Skeletal muscle satellite cell (primary cell): ENCODE data around the gene TJP2.
"Not testable (repeated sequence)": the region's sequence is repeated elsewhere in the genome, so short reads cannot be mapped to it uniquely, and the experiment has no call there.

Source experiments
- H3K27me3 ChIP-seq: 2 replicates; pipeline ENCODE4 v1.7.0; 2013; ENCODE audit warnings: low read length; ENCODE audit not compliant: control insufficient read depth, insufficient read depth
- H3K36me3 ChIP-seq: 2 replicates; pipeline ENCODE4 v1.7.0; 2013; ENCODE audit warnings: mild to moderate bottlenecking, control low read depth, low read length; ENCODE audit not compliant: insufficient read depth
- H3K4me1 ChIP-seq: 2 replicates; pipeline ENCODE4 v1.7.0; 2013; ENCODE audit warnings: low read length; ENCODE audit not compliant: control insufficient read depth, insufficient read depth
- H3K4me2 ChIP-seq: 2 replicates; pipeline ENCODE4 v1.7.0; 2013; ENCODE audit warnings: mild to moderate bottlenecking, low read length
- H3K4me3 ChIP-seq: 2 replicates; pipeline ENCODE4 v1.7.0; 2013; ENCODE audit warnings: low read length
- H3K9ac ChIP-seq: 2 replicates; pipeline ENCODE4 v1.7.0; 2013; ENCODE audit warnings: mild to moderate bottlenecking, low read depth, low read length, moderate library complexity
- H3K9me3 ChIP-seq: replicated peaks from 2 replicates; pipeline ENCODE4 v1.7.0; 2013; ENCODE audit warnings: mild to moderate bottlenecking, control low read depth, low read length

Gene TJP2

GRCh38 chr9:69143291-69143690 lies 30.8 kb upstream of the TJP2 start:
- Histone ChIP-seq H3K36me3 (no peaks in the 10 kb centered on the region), H3K9me3 (no peaks in the 10 kb centered on the region), H3K4me3 (no peak overlapping the region), H3K27me3 (no peaks in the 10 kb centered on the region), H3K4me2 (no peak overlapping the region), H3K4me1 (no peaks in the 10 kb centered on the region), H3K9ac (no peak overlapping the region)

- Histone ChIP-seq H3K9ac (no peak overlapping the region), H3K4me1 (no peaks in the 10 kb centered on the region)
These were observed 28.8 kb upstream of the TJP2 start for GRCh38 chr9:69145144-69145715.

GRCh38 chr9:69147041-69147834 lies 26.8 kb upstream of the TJP2 start:
- H3K4me3 ChIP-seq = no peak overlapping the region
- H3K9me3 ChIP-seq = no peaks in the 10 kb centered on the region
- no peaks in the 10 kb centered on the region for H3K27me3 ChIP-seq
- no peaks in the 10 kb centered on the region for H3K4me1 ChIP-seq
- no peaks in the 10 kb centered on the region for H3K36me3 ChIP-seq
- no peak overlapping the region for H3K4me2 ChIP-seq
- no peak overlapping the region for H3K9ac ChIP-seq

More at GRCh38 chr9:69145144-69145715, 28.8 kb upstream of the TJP2 start:
- Histone ChIP-seq H3K4me2 (no peak overlapping the region), H3K36me3 (no peaks in the 10 kb centered on the region), H3K27me3 (no peaks in the 10 kb centered on the region), H3K9me3 (no peaks in the 10 kb centered on the region), H3K4me3 (no peak overlapping the region)

- no peak overlapping the region for H3K9ac ChIP-seq
- H3K4me3 ChIP-seq = no peak overlapping the region
These were observed 24.7 kb upstream of the TJP2 start for GRCh38 chr9:69149321-69149807.

DNA sequence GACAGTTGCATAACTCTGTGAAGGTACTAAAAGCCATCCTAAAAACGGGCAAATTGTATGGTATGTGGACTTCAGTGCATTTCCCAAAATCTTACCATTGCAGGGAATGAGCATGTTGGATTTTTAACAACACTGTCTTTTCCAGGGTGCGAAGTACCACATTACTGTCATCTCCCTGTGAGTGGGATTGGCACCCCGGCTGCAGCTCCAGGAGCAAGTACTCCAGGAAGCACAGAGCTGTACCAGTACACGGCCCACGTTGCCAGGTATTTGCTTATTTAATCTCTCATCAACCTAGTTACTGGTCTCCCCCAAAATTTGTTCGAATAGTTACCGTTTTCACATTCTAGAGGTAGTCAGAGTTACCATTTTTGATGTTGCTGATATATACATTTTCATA lies 22.6 kb upstream of the TJP2 start:
- no peaks in the 10 kb centered on the region for H3K9me3 ChIP-seq
- no peak overlapping the region for H3K4me3 ChIP-seq
- no peak overlapping the region for H3K9ac ChIP-seq
- no peak overlapping the region for H3K4me2 ChIP-seq
- H3K36me3 ChIP-seq = no peaks in the 10 kb centered on the region
- no peaks in the 10 kb centered on the region for H3K4me1 ChIP-seq
- no peaks in the 10 kb centered on the region for H3K27me3 ChIP-seq

More at GRCh38 chr9:69149321-69149807, 24.7 kb upstream of the TJP2 start:
- Histone ChIP-seq H3K4me1 (no peaks in the 10 kb centered on the region), H3K36me3 (no peaks in the 10 kb centered on the region), H3K9me3 (no peaks in the 10 kb centered on the region), H3K4me2 (peak overlapping the region; percentile 13), H3K27me3 (no peaks in the 10 kb centered on the region)

- no peaks in the 10 kb centered on the region for H3K27me3 ChIP-seq
- no peak overlapping the region for H3K4me2 ChIP-seq
- H3K36me3 ChIP-seq = no peaks in the 10 kb centered on the region
- H3K4me1 ChIP-seq = no peaks in the 10 kb centered on the region
- H3K9ac ChIP-seq = no peak overlapping the region
- H3K4me3 ChIP-seq = no peak overlapping the region
- no peaks in the 10 kb centered on the region for H3K9me3 ChIP-seq
These were observed 20.2 kb upstream of the TJP2 start for GRCh38 chr9:69153707-69154521.

DNA sequence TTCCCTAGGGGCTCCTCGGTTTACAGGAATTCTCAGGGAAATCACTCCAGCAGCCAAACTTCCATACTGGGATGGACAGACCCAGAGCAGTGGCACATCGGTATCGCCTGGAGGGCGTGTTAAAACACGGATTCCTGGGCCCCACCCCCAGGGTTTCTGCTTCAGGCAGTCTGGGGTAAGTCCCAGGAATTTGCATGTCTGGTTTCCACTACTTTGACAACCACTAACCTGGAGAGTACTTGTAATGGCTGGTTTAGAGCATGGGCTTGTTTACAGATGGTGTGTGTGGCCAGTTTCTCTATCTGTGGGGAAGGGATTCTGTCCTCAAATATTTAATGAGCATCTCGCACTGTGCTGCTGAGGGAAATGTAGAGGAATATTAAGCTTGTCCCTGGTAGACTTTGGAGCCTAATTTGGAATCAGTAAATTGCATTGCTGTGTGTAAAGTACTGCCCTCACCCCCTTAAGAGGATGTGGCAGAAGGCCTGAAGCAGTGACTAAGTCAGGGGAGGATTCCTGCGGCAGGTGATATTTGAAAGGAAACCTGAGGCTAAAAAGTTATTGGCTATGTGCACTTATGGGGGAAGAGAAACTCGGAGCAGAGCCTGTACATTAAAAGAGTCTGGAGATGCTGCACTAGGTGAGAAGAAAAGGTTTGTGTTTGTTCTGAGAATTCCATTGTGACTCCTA lies 18.6 kb upstream of the TJP2 start:
- Histone ChIP-seq H3K27me3 (no peaks in the 10 kb centered on the region), H3K9ac (no peak overlapping the region), H3K4me2 (no peak overlapping the region), H3K36me3 (no peaks in the 10 kb centered on the region), H3K4me3 (no peak overlapping the region), H3K4me1 (no peaks in the 10 kb centered on the region), H3K9me3 (no peaks in the 10 kb centered on the region)

GRCh38 chr9:69157751-69158466 lies 16.2 kb upstream of the TJP2 start:
- H3K36me3 ChIP-seq = no peaks in the 10 kb centered on the region
- H3K9me3 ChIP-seq = no peaks in the 10 kb centered on the region
- H3K4me3 ChIP-seq = no peak overlapping the region
- no peaks in the 10 kb centered on the region for H3K4me1 ChIP-seq
- H3K9ac ChIP-seq = no peak overlapping the region
- H3K27me3 ChIP-seq = no peaks in the 10 kb centered on the region
- no peak overlapping the region for H3K4me2 ChIP-seq

DNA sequence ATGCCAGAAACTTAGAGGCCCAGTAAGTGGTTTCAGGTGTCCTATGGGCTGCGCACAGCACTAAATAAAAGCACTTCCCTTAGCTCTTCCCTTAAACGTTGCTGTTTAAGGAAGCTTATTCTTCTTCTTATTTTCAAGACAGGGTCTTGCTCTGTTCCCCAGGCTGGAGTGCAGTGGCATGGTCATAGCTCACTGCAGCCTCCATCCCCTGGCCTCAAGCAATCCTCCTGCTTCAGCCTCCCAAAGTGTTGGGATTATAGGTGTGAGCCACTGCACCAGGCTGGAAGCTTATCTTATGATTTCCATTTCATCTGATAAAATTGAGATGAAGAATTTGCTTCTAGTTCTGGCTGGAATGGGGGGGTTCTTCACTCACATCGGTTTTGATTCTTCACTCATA lies 15.6 kb upstream of the TJP2 start:
- no peaks in the 10 kb centered on the region for H3K4me1 ChIP-seq
- no peak overlapping the region for H3K4me3 ChIP-seq
- no peaks in the 10 kb centered on the region for H3K9me3 ChIP-seq
- no peaks in the 10 kb centered on the region for H3K27me3 ChIP-seq
- H3K36me3 ChIP-seq = no peaks in the 10 kb centered on the region
- H3K9ac ChIP-seq = no peak overlapping the region
- H3K4me2 ChIP-seq = no peak overlapping the region

GRCh38 chr9:69164573-69164972 lies 9.5 kb upstream of the TJP2 start:
- not testable (repeated sequence) for H3K4me3 ChIP-seq, H3K27me3 ChIP-seq, H3K9ac ChIP-seq, H3K36me3 ChIP-seq, H3K4me2 ChIP-seq, H3K9me3 ChIP-seq, H3K4me1 ChIP-seq
